GM19397 (cell line): Measurements from ENCODE around the gene ERI2.

Source experiments
- ATAC-seq: cut with Tn5 transposase; IDR thresholded peaks from one replicate; pipeline ENCODE4 v1.9.1; 2021; ENCODE audit warnings: mild to moderate bottlenecking, moderate library complexity; ENCODE audit not compliant: unreplicated experiment

Gene ERI2

GRCh38 chr16:20806168-20807050 is at the start of gene ERI2, which contains the start of gene REXO5:
Gene ERI2, minus strand, starts transcription at chr16:20806472. Its CDS starts 42 bp downstream, at chr16:20806430.
Gene REXO5, plus strand, starts transcription at chr16:20806527. Its CDS starts 427 bp downstream, at chr16:20806954.
- peak; percentile 73 for ATAC-seq

GRCh38 chr16:20854963-20855362 is 48.7 kb upstream of the ERI2 start:
- no peak for ATAC-seq

GRCh38 chr16:20853981-20854620 is 47.8 kb upstream of the ERI2 start:
- ATAC-seq: no peak

GRCh38 chr16:20853143-20853542 is 46.9 kb upstream of the ERI2 start:
- no peak for ATAC-seq

GRCh38 chr16:20851601-20852000 is 45.3 kb upstream of the ERI2 start:
- ATAC-seq: no peak

GRCh38 chr16:20850981-20851380 is 44.7 kb upstream of the ERI2 start:
- ATAC-seq: no peak

- no peak for ATAC-seq
Measured at GRCh38 chr16:20849589-20850390, 43.5 kb upstream of the ERI2 start.

- no peak for ATAC-seq
Measured at GRCh38 chr16:20847550-20847949, 41.3 kb upstream of the ERI2 start.

GRCh38 chr16:20846551-20846950 is 40.3 kb upstream of the ERI2 start:
- no peak for ATAC-seq

- no peak for ATAC-seq
Measured at GRCh38 chr16:20846030-20846429, 39.8 kb upstream of the ERI2 start.

- ATAC-seq: no peak
Measured at GRCh38 chr16:20844588-20844987, 38.3 kb upstream of the ERI2 start.

GRCh38 chr16:20844054-20844453 is 37.8 kb upstream of the ERI2 start:
- ATAC-seq: no peak

GRCh38 chr16:20839504-20839903 is 33.2 kb upstream of the ERI2 start:
- ATAC-seq: no peak

GRCh38 chr16:20838240-20838639 is 32.0 kb upstream of the ERI2 start:
- no peak for ATAC-seq

GRCh38 chr16:20833086-20833485 is 26.8 kb upstream of the ERI2 start:
- ATAC-seq: no peak

GRCh38 chr16:20830372-20830771 is 24.1 kb upstream of the ERI2 start:
- no peak for ATAC-seq

- ATAC-seq: no peak
Measured at GRCh38 chr16:20829536-20829935, 23.3 kb upstream of the ERI2 start.

- no peak for ATAC-seq
Measured at GRCh38 chr16:20826039-20826566, 19.8 kb upstream of the ERI2 start.

- ATAC-seq: no peak
Measured at GRCh38 chr16:20822521-20823325, 16.5 kb upstream of the ERI2 start.

- no peak for ATAC-seq
Measured at GRCh38 chr16:20821682-20822081, 15.4 kb upstream of the ERI2 start.
